HS-27A (cell line): Measurements from ENCODE around the gene DGCR6.
"Not testable (repeated sequence)": the region's sequence is repeated elsewhere in the genome, so short reads cannot be mapped to it uniquely, and the experiment has no call there.

Source experiments
- DNase-seq: peaks from one replicate; pipeline ENCODE4 v3.0.0-alpha.2; 2012; ENCODE audit warnings: low read depth, missing footprints

The DGCR6 gene

DNA sequence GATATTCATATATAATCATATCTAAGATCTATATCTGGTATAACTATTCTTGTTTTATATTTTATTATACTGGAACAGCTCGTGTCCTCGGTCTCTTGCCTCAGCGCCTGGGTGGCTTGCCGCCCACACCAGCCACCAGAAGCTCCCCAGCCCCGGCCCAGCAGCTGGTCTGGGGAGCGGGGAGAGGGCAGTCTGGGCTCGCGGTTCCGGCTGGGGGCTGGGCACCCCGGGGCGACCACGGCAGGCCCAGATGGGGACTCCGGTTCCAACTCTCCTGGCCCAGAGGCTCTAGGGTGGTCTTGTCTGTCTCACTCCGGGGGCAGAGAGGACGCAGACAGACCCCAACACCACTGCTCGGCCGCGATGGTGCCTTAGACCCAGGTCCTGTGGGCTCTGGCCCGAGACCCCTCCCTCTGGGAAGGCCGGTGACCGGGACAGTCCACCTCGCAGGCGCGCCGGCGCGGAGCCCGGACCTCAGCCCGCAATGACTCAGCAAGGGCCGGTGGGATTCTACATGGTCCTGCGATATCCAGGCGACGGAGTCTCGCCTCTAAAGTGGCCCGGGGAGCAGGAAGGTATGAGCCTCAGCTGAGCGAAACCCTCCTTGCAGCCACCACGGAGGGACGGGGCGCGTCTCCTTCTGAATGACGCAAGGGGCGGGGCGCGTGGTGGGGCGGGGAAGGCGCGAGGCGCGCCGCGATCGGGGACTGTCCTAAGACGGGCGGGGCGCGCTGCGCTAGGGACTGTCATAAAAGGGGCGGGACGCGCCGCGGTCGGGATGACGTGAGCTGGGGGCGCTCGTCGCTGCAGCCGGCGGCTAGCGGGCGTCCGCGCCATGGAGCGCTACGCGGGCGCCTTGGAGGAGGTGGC, at the start of gene DGCR6:
Gene DGCR6 (plus strand): TSS at position 781 of the 870 bp plus-strand sequence. CDS start 55 bp downstream, at position 836.
- no peak for DNase-seq

DNA sequence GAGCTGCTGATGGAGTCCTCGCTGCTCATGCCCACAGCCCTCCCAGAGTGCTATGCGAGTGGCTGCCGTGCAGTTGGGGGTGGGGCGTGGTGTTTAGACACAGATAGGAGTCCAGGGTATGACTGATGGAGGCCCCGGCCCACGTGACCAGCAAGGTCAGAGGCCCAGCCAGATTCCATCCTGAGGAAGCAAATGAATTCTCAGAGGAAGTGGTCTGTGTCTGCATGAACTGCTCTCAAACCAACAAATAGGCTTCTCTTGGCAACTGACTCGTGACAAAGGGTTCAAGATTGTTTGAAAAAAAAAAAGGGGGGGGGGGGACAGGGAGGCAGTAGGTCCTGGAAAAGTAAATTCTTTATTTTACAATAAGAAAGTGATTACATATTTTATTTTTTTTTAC, 46.8 kb upstream of the DGCR6 start:
- not testable (repeated sequence) for DNase-seq

DNA sequence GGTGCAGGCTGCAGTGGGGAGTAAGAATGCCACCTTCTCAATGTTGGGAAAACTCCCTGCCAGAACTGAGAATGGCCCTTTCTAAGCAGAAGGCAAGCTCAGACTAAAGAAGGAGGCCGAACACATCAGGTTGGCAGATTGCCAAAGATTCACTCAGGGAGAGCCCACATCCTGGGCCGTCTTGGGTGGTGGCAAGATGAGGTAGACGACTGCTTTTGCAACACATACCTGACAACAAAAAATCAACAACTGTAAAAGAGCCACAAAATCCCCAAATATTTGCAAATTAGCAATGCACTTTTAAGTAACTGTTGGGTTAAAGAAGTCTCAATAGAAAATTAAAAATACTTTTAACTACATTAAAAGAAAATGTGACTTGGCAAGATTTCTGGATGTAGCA, 24.9 kb upstream of the DGCR6 start:
- not testable (repeated sequence) for DNase-seq

DNA sequence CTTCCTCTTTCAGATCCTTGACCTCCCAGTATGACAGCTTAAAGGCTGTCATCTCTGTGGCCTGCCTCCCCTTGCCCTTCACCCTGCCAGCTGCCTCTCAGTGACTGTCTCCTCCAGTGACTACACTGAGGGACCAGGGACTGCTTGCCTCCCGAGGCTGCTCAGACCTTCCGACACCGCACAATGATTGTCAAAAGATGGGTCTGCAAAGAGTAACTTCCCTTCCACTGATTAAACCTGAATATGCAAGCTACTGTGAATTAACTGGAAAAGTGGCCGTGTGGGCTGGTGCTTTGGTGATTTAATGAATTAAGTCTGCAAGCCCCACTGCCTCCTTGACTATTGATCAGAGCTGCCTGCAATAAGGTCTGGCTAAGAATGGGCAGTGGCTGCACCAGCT, 21.7 kb upstream of the DGCR6 start:
- DNase-seq, result not testable (repeated sequence)

DNA sequence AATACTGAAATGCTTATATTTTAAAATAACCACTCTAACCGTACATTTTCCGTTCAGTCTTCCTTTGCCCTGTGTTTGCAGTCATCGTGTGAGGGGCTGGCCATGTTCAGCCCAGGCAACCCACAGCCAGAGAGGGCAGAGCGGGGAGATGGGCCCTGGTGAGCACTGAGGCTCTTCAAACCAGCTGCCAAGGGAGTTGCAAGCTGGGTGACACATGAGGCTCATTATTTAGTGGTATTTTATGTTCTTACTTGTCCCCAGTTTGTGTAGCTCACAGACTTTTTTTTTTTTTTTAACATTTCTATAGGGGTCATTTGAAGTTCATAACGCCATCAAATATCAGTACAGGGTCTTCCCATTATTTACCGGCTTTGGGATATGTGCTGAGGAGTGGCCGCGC, 18.0 kb upstream of the DGCR6 start:
- DNase-seq, result no peak

DNA sequence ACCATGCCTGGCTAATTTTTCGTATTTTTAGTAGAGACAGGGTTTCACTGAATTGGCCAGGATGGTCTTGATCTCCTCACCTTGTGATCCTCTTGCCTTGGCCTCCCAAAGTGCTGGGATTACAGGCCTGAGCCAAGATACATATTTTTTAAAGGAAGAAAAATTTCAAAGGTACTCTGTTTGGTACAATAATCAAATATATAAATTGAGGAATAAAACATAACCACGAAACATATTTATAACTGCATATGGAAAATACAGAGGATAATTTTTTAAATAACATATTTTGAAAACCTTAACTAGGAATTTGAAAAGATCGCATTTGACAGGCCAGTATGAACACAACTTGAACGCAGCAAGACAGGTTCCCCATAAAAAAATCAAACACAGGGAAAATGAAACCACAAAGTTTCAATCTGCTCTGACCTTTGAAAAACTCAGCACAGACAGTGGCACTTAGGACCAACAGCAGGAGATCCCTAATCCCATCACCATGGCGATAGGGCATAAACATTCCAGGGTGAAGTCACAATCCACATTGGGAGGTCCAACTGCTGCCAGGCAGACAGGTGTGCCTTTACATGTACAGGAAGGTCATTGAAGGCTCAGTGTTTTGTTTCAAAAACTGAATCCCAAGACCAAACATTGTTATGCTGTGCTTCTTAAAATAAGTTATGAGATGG, 15.5 kb upstream of the DGCR6 start:
- not testable (repeated sequence) for DNase-seq

DNA sequence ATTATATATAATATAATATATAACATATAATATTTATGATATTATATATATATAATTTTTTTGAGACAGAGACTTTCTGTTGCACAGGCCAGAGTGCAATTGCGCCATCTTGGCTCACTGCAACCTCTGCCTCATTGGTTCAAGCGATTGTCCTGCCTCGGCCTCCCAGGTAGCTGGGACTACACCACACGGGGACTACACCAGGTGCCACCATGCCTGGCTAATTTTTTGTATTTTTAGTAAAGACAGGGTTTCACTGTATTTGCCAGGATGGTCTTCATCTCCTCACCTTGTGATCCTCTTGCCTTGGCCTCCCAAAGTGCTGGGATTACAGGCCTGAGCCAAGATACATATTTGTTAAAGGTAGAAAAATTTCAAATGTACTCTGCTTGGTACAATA, 12.3 kb upstream of the DGCR6 start:
- not testable (repeated sequence) for DNase-seq

DNA sequence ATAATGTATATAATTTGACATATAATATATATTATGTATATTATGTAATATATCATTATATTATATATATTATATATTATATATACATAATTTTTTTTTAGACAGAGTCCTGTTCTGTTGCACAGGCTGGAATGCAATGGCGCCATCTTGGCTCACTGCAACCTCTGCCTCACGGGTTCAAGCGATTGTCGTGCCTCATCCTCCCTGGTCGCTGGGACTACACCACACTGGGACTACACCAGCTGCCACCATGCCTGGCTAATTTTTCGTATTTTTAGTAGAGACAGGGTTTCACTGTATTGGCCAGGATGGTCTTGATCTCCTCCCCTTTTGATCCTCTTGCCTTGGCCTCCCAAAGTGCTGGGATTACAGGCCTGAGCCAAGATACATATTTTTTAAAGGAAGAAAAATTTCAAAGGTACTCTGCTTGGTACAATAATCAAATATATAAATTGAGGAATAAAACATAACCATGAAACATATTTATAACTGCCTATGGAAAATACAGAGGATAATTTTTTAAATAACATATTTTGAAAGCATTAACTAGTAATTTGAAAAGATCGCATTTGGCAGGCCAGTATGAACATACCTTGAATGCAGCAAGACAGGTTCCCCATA, 10.0 kb upstream of the DGCR6 start:
- not testable (repeated sequence) for DNase-seq

DNA sequence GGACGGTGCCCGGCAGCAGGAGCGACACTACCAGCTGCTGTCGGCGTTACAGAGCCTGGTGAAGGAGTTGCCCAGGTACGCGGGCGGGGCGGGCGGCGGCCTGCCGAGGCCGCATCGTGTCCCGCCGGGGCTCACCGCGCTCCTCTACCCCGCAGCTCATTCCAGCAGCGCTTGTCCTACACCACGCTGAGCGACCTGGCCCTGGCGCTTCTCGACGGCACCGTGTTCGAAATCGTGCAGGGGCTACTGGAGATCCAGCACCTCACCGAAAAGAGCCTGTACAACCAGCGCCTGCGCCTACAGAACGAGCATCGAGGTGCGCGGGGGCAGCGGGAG, 258 bp downstream of the DGCR6 start:
- DNase-seq, result not testable (repeated sequence)

DNA sequence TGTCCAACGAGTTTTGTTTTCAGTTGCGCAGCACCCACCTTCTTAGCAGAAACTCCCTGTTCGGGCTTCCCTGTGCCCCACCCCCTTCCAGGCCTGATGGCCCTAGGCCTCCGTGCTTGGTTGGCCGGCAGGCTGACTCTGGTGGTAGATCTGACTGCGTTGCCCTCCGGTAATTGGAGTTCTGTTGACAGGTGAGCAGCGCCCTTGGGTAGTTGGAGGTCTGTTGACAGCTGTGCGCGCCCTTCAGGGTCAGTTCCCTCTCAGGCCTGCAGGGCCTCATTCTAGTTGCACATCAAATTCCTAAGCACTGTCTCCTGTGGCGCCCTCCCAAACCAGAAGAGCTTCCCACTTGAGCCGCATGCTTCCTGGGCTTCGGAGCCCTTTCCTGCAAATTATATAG, 776 bp downstream of the DGCR6 start:
- DNase-seq, result no peak

DNA sequence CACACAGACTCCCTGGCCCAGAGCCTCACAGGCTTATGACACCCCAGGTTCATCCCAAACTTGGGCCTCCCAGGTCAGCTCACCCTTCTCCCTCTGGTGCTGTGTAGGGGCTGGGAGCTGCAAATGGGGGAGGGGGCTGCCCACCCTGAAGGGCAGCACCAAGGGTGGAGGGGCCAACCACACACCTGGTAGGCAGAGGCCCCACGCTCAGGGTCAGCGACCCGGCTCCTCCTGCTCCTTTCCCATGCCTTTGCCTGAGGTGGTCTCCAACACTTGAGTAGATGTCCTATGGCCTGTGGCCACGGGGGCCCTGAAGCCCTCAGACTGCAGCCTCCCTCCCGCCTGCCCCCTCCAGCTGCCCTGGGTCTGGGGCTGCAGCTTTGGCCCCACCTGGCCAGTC, 3.4 kb downstream of the DGCR6 start:
- DNase-seq, result no peak

DNA sequence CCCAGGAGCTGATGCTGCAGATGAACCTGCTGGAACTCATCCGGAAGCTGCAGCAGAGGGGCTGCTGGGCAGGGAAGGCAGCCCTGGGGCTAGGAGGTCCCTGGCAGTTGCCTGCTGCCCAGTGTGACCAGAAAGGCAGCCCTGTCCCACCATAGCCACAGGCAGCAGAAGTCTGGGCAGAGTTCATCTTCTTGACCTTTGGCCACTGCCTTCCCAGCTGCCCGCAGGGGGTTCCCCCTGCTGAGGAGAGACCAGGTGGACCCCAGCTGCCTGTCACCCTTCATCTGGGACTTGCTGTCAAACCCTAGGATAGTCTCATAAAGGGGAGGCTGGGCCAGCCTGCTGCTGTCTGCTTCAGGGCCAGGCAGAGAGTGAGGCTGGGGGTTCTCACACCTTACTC, 5.4 kb downstream of the DGCR6 start:
- DNase-seq, result not testable (repeated sequence)

DNA sequence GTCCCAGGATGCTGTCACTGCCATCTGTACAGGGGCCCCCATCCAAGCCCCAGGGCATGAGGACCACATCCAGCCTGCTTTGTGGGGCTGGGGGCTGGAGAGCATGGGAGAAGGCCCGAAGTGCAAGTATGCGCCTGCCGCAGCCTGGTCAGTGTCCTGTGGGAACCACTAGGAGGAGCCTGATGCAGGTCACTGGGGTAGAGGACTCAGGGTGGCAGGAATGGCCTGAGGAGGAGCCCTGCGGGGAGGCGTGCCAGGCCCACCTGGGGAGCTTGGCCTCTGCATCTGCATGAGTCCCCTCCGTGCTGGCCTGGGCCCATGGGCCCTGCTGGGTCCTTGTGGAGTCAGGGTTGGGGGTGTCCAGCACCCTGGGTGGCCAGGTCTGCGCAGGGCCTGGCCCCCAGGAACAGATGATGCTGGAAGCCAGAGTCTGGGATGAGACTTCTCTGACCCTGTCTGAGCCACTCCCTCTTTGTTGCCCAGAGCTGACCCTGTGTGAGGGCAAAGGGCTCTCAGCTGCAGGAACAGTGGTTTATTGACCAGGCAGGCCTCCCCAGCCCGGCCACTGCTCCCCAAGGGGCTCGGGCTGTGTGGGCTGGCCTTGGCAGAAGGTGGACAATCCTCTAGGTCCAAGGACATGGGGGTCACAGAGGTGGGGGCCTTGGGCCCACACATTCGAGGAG, 6.3 kb downstream of the DGCR6 start:
- not testable (repeated sequence) for DNase-seq

DNA sequence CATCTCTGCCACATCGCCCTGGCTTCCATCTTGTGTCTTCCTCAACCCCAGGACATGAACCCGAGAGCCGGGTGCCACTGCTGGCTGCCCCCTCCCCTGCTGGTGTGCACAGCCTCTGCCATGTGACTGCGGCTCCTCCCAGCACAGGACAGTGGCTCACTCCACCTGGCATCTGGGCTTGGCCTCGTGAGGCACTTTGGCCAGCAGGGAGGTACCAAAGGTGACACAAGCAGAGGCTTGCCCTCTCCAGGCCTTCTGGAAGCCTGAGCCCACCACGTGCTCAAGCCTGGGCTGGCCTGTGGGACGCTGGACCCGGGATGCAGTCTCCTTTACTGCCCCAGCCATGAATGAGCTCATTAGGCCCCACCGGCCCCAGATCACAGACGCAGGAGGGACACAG, 8.4 kb downstream of the DGCR6 start:
- not testable (repeated sequence) for DNase-seq

DNA sequence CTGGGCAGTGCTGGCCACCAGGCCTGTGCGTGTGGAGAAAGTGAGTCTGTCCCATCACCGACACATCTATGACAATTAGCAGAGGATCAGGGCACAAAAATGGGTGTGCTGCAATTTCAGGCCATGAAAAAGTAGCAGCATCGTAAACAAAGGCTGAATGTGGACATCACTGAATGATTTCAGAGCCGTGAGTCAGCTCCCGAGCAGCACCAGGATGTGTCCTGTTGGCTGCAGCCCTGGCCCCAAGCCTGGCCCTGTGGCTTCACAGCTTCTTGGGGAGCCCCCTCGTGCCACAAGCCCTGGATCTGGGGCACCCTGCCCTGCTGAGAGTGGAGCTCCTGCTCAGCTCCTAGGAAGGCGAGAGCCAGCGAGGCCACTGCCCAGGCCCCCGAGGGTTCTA, 9.4 kb downstream of the DGCR6 start:
- DNase-seq, result not testable (repeated sequence)

DNA sequence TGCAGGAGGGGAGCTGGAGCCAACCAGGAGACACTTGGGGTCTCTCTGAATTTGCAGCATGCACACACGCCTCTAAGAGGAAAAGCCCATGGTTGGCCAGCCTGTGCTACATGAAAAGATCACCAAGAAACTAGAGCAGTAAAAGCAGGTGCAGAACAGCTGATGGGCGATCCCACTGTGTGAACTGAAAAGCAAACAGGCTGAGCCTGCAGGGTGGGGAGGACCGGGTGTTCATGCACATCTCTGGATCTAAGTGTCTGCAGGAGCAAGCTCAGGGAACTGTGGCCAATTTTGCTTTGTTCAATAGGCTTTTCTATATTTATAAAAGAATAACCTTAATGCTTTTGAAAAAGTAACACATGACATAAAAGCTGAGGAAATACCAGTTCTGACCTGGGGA, 11.7 kb downstream of the DGCR6 start:
- not testable (repeated sequence) for DNase-seq

DNA sequence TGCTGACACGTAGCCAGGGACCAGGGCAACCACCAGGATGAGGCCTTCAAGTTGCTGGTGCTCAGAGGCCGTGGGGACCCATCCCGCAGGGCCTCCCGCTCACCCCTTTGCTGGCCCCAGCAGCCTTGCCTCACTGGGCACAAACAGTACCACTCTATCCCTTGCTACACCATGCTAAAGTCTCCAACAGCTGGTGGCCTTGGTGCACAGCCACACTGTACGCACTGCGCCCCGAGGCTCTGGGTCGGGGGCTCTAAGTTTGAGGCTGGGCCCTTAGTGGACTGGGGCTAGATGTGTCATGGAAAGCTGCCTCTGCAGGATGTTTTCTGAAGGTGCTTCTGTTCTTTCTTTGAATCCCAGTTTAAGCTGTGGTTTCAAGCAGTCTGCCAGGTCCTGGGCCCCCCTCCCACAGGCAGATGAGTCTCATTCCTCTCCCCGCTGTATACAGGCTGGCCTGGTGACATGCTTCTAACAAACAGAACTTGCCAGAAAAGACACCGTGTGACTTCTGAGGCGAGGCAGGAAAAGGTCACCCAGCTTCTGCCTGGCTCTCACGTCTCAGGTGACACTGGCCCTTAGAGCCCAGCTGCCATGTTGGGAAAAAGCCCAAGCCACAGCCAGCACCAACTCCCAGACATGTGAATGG, 14.3 kb downstream of the DGCR6 start:
- not testable (repeated sequence) for DNase-seq

DNA sequence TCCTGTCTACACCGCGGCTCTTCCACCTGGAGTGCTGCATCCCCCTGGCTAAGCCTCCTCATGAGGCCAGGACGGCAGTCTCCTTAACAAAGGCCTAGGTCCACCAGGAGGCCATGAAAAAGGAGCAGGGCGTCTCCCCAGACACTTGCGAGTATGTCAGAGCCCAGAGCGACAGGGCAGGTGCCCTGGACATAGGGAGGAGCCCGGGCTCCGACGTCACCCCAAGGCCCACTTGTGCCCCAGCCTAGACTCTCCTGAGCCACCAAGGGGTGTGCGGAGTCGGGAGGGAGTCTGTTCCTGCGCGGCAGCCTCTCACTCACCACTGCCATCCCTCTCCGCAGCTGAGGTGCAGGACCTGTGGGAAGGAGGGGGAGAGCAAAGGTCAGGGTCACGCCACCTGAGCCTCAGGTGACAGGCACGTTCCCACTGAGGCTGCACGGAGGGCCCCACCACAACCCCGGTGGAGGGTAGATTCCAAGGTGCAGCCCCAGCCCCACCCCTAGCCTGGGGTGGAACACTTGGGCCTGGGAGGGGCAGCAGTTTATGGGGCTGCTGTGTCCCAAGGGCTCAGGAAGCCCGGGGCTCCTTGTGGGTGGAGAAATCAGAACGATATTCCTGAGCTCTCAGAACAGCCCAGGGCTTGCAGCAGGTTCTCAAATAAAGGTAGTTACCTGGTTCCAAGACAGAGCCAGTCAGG, 19.4 kb downstream of the DGCR6 start:
- no peak for DNase-seq

DNA sequence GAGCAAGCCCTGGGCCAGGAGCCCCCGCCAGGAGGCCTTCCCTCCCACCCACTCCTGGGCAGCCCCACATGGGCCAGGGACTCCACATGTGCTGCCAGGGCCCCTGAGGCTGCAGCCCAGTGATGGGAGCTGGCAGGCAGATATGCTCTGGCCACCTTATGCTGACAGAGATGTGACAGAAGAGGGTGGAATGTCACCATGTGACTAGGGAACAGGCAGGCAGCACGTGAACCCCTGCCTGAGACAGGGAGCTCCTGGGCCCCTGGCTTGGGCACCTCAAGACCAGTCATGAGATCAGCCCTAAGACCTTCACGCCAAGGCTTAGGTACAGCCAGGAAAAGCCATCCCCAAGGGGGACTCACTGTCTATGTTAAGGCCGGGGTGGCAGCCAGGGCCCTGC, 20.9 kb downstream of the DGCR6 start:
- no peak for DNase-seq

DNA sequence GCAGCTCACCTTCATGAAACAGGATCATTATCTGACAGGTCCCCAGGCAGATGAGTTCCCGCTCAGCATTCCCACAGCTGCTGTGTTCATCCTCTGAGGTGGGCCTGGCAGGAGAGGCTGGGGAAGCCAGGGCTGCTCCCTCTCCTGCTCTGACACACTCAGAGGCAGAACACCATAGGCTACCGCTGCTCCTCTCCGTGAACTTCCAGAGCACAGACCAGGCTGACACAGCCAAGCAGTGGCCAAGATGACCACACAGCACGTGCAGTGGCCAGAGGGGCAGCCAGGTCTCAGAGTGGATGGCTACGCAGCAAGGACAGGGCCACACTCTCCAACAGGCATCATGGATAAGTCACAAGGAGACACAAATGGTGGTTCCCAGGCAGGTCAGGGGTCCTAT, 21.5 kb downstream of the DGCR6 start:
- DNase-seq, result no peak

DNA sequence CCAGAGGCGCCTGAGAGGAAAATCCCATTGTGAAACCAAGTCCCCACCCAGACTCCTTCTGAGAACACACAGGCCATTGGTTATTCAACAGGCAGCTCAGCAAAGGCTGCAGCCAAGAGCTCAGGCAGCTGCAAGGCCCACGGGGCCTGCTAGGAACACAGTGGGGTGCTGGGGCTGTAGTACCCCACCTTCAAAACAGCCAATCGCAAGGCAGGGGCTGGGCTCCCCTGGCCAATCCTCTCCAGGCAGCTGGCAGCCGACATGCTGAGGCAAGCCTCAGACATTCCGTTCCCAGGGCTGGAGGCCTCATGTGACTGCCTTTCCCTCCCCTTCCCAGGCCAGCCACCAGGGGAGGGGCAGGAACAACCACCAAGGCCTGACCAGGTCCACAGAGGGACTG, 23.3 kb downstream of the DGCR6 start:
- DNase-seq, result no peak
